HG03378 (cell line): ENCODE results near the gene ACIN1.
A peak's percentile ranks its signal among the peaks of the same experiment; 100 is the strongest.

Experiments used
- ATAC-seq: cut with Tn5 transposase; IDR thresholded peaks from one replicate; pipeline ENCODE4 v1.9.1; 2021; ENCODE audit warnings: mild to moderate bottlenecking, moderate library complexity; ENCODE audit not compliant: unreplicated experiment

The ACIN1 gene

DNA sequence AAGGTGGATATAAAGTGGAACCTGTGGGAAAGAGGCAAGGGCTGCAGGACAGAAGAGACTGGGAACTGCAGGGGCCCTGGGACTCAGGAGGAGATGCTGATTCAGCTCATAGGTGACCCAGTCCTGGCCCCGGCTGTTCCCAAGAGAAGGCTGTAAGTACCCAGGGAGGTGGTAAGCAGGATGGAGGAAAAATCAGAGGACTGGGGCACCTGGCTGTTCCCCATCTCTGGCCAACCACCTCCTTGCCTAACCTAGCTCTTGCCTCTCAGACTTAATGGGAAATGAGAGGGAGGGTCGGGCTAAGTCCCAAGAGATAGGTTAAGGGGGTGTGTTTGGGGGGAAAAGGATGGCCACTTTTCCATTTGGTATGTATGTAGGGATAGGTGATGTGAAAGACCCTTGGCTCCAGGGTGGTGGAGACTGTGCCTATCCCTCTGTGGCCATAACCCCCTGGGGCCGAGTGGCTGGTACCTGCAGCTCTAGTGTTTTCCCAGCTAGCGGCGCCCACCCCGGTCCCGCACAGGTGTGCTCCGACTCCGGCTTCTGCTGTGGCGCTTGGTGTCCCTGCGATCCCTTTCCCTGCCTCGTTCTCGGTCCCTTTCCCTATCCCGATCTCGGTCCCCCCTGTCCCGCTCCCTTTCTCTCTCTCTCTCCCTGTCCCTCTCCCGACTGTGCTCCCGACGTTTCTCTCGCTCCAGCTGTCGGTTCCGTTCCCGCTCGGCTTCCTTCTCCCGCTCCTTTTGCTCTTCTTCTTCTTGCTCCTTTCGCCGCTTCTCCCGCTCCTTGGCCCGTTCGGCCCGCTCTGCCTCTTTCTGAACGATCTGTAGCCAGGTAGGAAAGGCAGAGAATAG lies 36.1 kb downstream of the ACIN1 start:
- ATAC-seq = no peak

DNA sequence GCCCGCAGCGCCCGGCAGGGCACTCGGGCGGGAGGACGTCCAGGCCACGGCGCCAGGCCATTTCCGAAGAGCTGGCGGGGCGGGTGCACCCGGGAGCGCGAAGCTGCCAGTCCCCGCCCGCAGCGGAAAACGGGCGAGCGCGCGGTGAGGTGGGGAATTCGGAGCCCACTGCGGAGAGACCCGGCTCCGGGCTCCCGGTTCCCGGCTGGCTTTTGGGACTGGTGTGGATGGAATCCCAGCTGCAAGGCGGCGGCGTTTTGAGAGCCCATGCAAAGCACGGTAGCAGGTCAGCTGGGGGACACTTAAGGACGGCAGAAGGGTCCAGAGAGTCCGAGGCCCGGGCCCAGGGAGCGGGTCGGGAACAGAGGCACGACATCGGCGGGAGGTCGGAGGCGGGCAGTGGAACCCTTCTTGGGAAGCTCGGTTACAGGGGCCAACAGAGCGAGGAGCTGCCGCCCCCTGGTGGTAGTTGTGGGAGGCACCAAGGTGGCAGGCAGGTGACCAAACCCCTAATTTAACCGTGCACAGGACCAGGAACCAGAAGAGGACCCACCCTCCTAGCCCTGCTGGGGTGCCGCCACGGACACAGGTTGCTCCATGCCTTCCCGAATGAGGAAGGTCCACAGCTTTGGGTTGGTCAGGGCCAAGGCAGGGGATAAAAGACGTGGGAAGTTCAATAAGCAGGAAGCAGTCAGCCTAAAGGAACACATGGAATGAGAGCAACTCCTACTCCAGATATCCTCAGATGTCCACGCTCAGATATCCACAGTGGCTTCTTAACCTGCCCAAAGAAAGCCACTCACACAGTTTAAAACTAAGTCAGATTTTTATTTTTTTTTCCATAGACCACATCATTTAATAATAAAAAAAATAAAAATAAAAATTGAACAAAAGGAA lies 36.9 kb downstream of the ACIN1 start:
- peak; percentile 67 for ATAC-seq

GRCh38 chr14:23056956-23057756 lies 37.8 kb downstream of the ACIN1 start, which contains the start of gene CDH24:
Gene CDH24 (minus strand): TSS chr14:23057520. CDS start chr14:23055733, 1,787 bp downstream.
- no peak for ATAC-seq

DNA sequence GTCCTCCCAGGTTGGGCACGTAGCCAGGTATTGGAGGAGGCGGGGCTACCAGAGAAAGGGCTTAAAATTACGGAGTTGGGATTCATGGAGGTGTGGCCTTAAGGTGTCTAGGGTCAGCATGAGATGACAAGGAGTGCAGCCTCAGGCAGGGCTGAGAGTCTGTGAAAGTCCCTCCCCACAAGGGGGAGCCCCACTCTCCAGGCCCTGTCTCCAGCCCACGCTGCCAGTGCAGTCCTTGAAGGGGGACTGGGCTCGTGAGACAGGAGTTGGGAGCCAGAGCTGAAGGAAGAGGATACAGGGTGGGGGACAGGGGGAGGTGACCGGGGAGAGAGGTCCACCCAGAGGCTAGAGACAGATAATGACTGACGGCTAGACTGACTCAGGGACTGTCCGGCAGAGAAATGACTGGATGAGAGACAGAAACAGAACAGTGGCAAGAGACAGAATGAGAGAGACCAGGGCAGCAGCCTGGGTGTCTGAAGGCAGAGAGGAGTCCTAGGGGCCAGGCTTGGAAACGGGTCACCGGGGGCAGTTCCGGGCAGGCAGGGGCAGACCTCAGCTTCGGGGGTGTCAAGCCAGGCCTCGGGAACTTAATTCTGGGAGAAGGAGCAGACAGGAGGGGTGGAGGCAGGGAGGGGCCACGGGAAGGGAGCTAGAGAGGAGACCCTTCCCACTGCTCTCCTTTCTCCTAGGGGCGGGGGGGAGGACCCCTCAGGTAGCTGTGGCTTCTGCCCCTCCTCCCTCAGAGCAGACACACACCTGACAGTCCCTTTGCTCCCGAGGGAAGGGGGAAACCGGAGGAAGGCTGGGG lies 38.6 kb downstream of the ACIN1 start:
- ATAC-seq = peak; percentile 55

- no peak for ATAC-seq
These were observed 39.3 kb downstream of the ACIN1 start for GRCh38 chr14:23055621-23056144.

- no peak for ATAC-seq
These were observed 39.8 kb downstream of the ACIN1 start for GRCh38 chr14:23055147-23055550.

DNA sequence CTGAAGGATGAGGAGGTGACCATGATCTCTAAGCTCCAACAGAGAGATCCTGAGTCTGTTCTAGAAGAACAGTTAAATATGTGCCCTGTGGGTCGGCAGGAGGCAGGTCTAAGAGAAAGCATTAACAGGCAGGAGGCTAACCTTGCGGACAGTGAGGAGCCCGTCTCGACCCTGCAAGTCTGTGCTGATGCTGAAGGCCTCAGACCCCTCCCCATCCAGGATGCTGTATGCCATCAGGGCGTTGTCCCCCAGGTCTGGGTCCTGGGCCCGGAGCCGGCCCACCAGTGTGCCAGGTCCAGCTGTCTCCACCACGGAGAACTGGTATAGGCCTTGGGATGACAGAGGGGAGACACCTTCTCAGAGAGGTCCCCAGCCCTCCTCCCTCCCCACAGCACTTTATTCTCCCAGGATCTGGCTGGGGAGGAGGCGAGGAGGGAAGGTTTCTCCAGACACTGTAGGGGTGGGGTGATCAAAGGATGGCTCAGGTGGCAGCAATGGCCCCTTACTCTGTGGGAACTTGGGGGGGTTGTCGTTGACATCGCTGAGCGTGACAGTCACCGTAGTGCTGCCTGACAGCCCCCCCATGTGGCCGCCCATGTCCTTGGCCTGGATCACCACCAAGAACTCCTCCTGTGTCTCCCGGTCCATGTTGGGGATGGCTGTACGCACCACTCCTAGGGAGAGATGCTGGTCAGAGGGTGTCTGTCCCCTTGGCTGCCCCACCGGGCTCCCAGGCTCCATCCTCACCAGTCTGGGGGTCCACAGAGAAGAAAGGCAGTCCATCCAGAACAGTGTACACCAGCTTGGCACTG lies 40.7 kb downstream of the ACIN1 start:
- ATAC-seq = no peak

DNA sequence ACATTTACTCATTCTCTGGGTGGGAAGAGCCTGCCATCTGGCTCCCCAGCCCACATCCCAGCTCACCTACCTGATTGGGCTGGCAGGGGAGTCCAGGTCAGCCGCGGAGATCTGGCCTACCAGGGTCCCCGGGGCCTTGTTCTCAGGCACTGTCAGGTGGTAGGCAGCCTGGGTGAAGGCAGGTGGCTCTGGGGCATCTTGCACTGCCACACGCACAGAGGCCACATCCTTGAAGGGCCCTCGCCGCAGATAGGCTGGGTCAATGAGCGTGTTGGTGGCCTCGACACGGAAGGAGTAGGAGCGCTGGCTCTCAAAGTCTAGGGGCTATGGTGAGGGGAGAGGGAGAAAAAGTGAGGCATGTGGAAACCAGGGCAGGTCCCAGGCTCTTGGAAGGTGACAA lies 41.5 kb downstream of the ACIN1 start:
- ATAC-seq = no peak

- ATAC-seq = no peak
These were observed 42.3 kb downstream of the ACIN1 start for GRCh38 chr14:23052671-23053070.

GRCh38 chr14:23052182-23052623 lies 42.7 kb downstream of the ACIN1 start:
- no peak for ATAC-seq

GRCh38 chr14:23051141-23052057 lies 43.5 kb downstream of the ACIN1 start:
- ATAC-seq = no peak

DNA sequence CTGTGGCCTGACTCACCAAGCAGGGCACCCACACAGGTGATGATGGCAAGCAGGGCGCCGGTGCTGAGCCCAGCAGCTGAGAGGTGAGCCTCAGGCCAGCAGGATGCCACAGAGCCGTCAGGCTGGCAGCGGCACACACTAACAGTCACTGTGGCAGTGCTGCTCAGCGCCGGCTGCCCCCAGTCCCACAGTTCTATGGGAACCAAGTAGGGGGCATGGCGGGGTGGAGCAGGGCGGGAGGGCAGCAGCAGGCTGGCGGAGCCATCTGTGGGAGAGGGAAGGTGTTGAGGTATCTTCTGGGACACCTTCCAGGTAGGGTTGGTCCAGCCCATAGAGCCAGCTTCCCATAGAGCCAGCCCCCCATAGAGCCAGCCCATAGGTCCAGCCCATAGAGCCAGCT lies 45.9 kb downstream of the ACIN1 start:
- ATAC-seq = no peak

DNA sequence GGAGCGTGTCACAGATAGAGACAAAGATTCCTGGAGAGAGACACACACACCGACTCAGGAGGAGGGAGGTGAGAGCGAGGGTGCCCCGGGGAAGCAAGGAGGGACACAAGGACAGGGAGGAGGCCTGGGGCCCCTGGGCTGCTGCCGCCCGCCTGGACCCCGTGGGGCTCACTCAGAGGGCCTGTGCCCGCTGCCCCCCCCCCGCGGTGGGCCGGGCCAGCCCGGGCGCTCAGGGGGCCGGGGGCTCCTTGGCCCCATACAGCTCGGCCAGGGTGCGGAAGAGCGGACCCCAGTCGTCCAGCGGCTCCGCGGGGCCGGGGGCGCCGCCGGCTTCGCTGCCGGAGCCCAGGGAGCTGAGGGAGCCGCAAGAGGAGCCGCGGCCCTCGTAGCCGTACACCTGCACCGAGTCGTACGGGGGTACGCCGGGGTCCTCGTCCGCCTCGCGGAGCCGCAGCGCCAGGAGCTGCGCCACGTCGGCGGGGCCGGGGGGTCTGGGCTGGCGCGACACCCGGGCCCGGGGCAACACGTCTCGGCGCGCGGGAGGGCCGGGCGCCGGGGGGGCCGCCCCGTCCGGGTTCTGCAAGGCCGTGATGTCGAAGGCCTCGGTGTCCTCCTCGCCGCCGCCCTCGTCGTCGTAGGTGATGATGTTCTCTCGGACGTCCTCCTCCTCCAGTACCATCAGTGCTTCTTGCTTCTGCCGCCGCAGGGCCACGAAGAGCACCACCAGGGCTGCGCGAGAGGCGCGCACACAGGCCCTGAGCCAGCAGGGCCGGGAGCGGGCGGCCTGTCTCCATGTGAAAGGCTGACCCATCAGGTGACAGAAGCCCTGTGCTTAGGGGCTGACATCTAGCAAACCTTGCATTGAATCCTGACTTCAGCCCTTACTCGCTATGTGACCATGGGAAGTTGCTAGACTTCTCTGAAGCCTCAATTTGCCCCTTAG lies 46.9 kb downstream of the ACIN1 start:
- no peak for ATAC-seq

GRCh38 chr14:23047034-23047634 lies 47.8 kb downstream of the ACIN1 start:
- ATAC-seq = no peak

- ATAC-seq = no peak
These were observed 49.2 kb downstream of the ACIN1 start for GRCh38 chr14:23045419-23046357.
